HEK293 (cell line): Measurements from ENCODE around the gene MORN1.

Experiments used
- CTCF ChIA-PET: fragments of 350-600 bp; formaldehyde crosslinking; extraction: SDS; loops from one replicate; lab custom pipeline; 2021; ENCODE audit warnings: antibody characterized with exemption; lab: Yijun Ruan, JAX
- POLR2A ChIA-PET: fragments of 300-600 bp; formaldehyde crosslinking; extraction: SDS; loops from one replicate; lab custom pipeline; 2020; ENCODE audit warnings: antibody characterized with exemption, inconsistent platforms; lab: Yijun Ruan, JAX
- H3K27ac ChIP-seq: fragments of 200-500 bp; sonication (Bioruptor generic); 2 replicates; pipeline ENCODE4 v1.5.1; 2014; ENCODE audit warnings: low read depth, low read length, control low read depth, inconsistent platforms; ENCODE audit errors: extremely low read depth
- H3K36me3 ChIP-seq, 2 experiments: fragments of 200-500 bp in 1 of 2; sonication (Bioruptor generic) in 1 of 2; 1 replicate in 1 of 2; 2 replicates in 1 of 2; pipeline ENCODE4 v1.5.1; 2014 to 2017; ENCODE audit warnings: inconsistent platforms in 2 of 2, low read length in 2 of 2; ENCODE audit not compliant: control insufficient read depth in 2 of 2, insufficient read depth in 1 of 2
- H3K4me1 ChIP-seq: fragments of 200-500 bp; sonication (Bioruptor generic); 2 replicates; pipeline ENCODE4 v1.5.1; 2014; ENCODE audit warnings: mild to moderate bottlenecking, low read length, inconsistent platforms; ENCODE audit not compliant: control insufficient read depth, insufficient read depth
- H3K4me3 ChIP-seq: 2 replicates; pipeline ENCODE4 v1.5.1; 2011; ENCODE audit warnings: low read depth, mild to moderate bottlenecking, control low read depth, low read length, moderate library complexity
- H3K9me3 ChIP-seq: fragments of 200-500 bp; sonication (Bioruptor generic); 2 replicates; pipeline ENCODE4 v1.5.1; 2014; ENCODE audit warnings: low read depth, low read length, inconsistent platforms; ENCODE audit not compliant: control insufficient read depth, insufficient read depth
- EGR2 ChIP-seq: fragments of 450-650 bp; formaldehyde crosslinking; IDR thresholded peaks from 2 replicates; pipeline ENCODE4 v1.5.1; 2016; ENCODE audit warnings: low read depth, missing biosample characterization, missing genetic modification characterization
- KLF17 ChIP-seq: fragments of 450-650 bp; formaldehyde crosslinking; IDR thresholded peaks from 2 replicates; pipeline ENCODE4 v1.5.1; 2016; ENCODE audit warnings: missing biosample characterization, missing genetic modification characterization
- PRDM1 ChIP-seq: fragments of 450-650 bp; formaldehyde crosslinking; IDR thresholded peaks from 2 replicates; pipeline ENCODE4; 2016; ENCODE audit warnings: missing biosample characterization, missing genetic modification characterization
- SP2 ChIP-seq: fragments of 450-650 bp; formaldehyde crosslinking; IDR thresholded peaks from 2 replicates; pipeline ENCODE4 v1.5.1; 2016; ENCODE audit warnings: missing biosample characterization, missing genetic modification characterization
- ZBTB44 ChIP-seq: fragments of 450-650 bp; IDR thresholded peaks from 2 replicates; pipeline ENCODE4 v1.5.1; 2018; ENCODE audit warnings: missing biosample characterization, mild to moderate bottlenecking, missing genetic modification characterization
- ZFHX2 ChIP-seq: fragments of 450-650 bp; formaldehyde crosslinking; conservative IDR thresholded peaks from 2 replicates; pipeline ENCODE4 v1.5.1; 2016; ENCODE audit warnings: missing biosample characterization, missing genetic modification characterization
- ZIC2 ChIP-seq: fragments of 450-650 bp; formaldehyde crosslinking; IDR thresholded peaks from 2 replicates; pipeline ENCODE4 v1.5.1; 2016; ENCODE audit warnings: missing biosample characterization, missing genetic modification characterization
- ZNF16 ChIP-seq: fragments of 450-650 bp; formaldehyde crosslinking; IDR thresholded peaks from 2 replicates; pipeline ENCODE4 v1.5.1; 2016; ENCODE audit warnings: low read depth, missing biosample characterization, missing genetic modification characterization
- ZNF341 ChIP-seq: fragments of 450-650 bp; formaldehyde crosslinking; IDR thresholded peaks from 2 replicates; pipeline ENCODE4; 2016; ENCODE audit warnings: low read depth, missing biosample characterization, missing genetic modification characterization
- ZNF555 ChIP-seq: fragments of 450-650 bp; formaldehyde crosslinking; conservative IDR thresholded peaks from 2 replicates; pipeline ENCODE4 v1.5.1; 2017; ENCODE audit warnings: missing biosample characterization, mild to moderate bottlenecking, missing genetic modification characterization, inconsistent platforms
- ZNF621 ChIP-seq: fragments of 450-650 bp; formaldehyde crosslinking; IDR thresholded peaks from 2 replicates; pipeline ENCODE4 v1.5.1; 2017; ENCODE audit warnings: missing biosample characterization, missing genetic modification characterization
- ZNF785 ChIP-seq: fragments of 450-650 bp; formaldehyde crosslinking; IDR thresholded peaks from 2 replicates; pipeline ENCODE4 v1.5.1; 2016; ENCODE audit warnings: missing biosample characterization, missing genetic modification characterization
- ZSCAN5A ChIP-seq: fragments of 450-650 bp; formaldehyde crosslinking; IDR thresholded peaks from 2 replicates; pipeline ENCODE4 v1.5.1; 2016; ENCODE audit warnings: missing biosample characterization, missing genetic modification characterization
- ZXDB ChIP-seq: fragments of 450-650 bp; formaldehyde crosslinking; IDR thresholded peaks from 2 replicates; pipeline ENCODE4 v1.5.1; 2016; ENCODE audit warnings: missing biosample characterization, missing genetic modification characterization

Gene MORN1

GRCh38 chr1:2337501-2337900, 53.9 kb downstream of the MORN1 start:
- POLR2A ChIA-PET = no interaction called here
- TF ChIP-seq ZNF341 (tag by site-specific recombination) = no peak
- TF ChIP-seq ZNF621 (tag by site-specific recombination) = no peak
- TF ChIP-seq KLF17 = no peak
- no peak for TF ChIP-seq ZNF785
- TF ChIP-seq, all 188 proteins: peak for 0
- H3K4me3 ChIP-seq = no peak overlapping the region
- CTCF ChIA-PET = interaction anchor here (1.0 to 1.2 kb wide), 2 partner anchors 44 to 142 kb away, joined by 3 read pairs; no protein-coding TSS in a partner anchor
- H3K36me3 ChIP-seq = no peaks in the 10 kb centered on the region
- no peaks in the 10 kb centered on the region for H3K4me1 ChIP-seq
- no peaks in the 10 kb centered on the region for H3K9me3 ChIP-seq
- no peak overlapping the region for H3K27ac ChIP-seq

GRCh38 chr1:2337081-2337480, 54.3 kb downstream of the MORN1 start:
- TF ChIP-seq ZSCAN5A (tag by site-specific recombination) = no peak
- TF ChIP-seq, all 188 proteins: peak for 0
- CTCF ChIA-PET = no interaction called here
- Histone ChIP-seq H3K4me1 (no peaks in the 10 kb centered on the region), H3K9me3 (no peaks in the 10 kb centered on the region), H3K27ac (no peak overlapping the region), H3K36me3 (no peaks in the 10 kb centered on the region), H3K4me3 (no peak overlapping the region)
- POLR2A ChIA-PET = no interaction called here

- Histone ChIP-seq H3K9me3 (no peaks in the 10 kb centered on the region), H3K4me3 (no peak overlapping the region), H3K27ac (no peak overlapping the region), H3K4me1 (no peaks in the 10 kb centered on the region), H3K36me3 (no peaks in the 10 kb centered on the region)
- ChIA-PET POLR2A (no interaction called here), CTCF (no interaction called here)
- no peak for TF ChIP-seq PRDM1 (tag by site-specific recombination)
- TF ChIP-seq ZFHX2 (tag by site-specific recombination) = peak; percentile 57; the same call in 1 of the 2 replicates
- TF ChIP-seq ZIC2 = no peak
- no peak for TF ChIP-seq ZNF16 (tag by site-specific recombination)
- no peak for TF ChIP-seq ZXDB (tag by site-specific recombination)
- TF ChIP-seq ZBTB44 (tag by site-specific recombination) = no peak
- TF ChIP-seq EGR2 (tag by site-specific recombination) = peak; percentile 34; the same call in 1 of the 2 replicates
- TF ChIP-seq ZNF621 (tag by site-specific recombination) = no peak
- peak; percentile 16; the same call in 1 of the 2 replicates for TF ChIP-seq SP2 (tag by site-specific recombination)
- no peak for TF ChIP-seq ZNF555 (tag by site-specific recombination)
Observed at GRCh38 chr1:2336499-2336898, 54.9 kb downstream of the MORN1 start.
